ENCODE measurements around the gene VAV2. TPM values are rescaled to one million over a fixed set of nuclear protein-coding genes. Genes with fewer than 3 reads are reported as not detected.

The VAV2 gene
- 17.5 TPM for total RNA-seq

GRCh38 chr9:133991964-133992779 is at the start of gene VAV2:
VAV2 (minus strand) TSS chr9:133992324; CDS start chr9:133992278, 46 bp downstream.

GRCh38 chr9:134024828-134025605 is 32.9 kb upstream of the VAV2 start, which contains the start of gene BRD3OS:
BRD3OS (plus strand) TSS chr9:134025481; CDS start chr9:134026748, 1,267 bp downstream.

DNA sequence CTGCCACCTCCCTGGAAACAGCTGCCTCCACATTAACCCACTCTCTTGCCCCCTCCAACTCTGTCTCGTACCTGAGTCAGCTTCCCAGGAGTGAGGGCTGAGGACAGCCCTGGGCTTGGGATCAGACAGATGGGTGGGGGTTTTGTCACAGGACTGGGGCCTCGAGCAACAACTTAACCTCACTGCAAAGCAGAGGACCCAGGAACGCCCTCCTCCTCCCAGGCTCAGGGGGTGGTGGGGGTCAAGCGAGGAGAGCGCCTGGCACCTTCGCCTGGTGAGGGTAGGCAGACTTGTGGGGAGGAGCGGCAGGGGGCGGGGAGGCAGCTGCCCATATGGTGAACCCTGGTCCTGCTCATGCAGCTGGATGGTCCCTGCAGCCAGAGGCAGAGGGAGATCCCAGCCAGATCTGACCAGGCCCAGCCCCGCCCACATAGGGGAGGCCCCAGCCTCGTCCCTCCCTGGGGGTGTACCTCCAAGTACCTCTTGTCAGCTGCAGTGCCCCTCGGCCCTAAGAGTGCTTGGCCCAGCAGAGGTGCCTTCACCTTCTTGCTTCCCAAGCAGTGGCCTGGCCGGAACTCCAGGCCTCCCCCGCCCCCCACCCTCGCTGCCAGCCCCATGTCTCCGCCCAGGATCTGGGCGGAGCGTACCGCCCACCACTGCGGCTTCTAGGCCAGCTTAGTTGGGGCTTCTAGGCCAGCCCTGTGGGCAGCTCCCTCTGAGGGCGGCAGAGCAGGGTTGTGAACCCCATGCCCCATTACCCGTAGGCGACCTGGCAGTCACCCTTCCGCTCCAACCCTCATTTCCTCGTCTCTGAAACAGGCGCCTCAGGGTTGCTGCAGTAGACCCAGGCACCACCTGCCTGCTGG is 254.1 kb downstream of the VAV2 start, which contains the start of gene SARDH:
Gene SARDH (minus strand): TSS at position 579 of the 866 bp plus-strand sequence. CDS start 4,179 bp downstream, outside the sequence.

Other genes with a start within 250 kb of the VAV2 start
- gene BRD3OS, start 33.2 kb upstream of the VAV2 start, total RNA-seq: 35.3 TPM
- gene BRD3, start 75.7 kb upstream of the VAV2 start, total RNA-seq: 25.6 TPM
- gene WDR5, start 143.8 kb upstream of the VAV2 start, total RNA-seq: 25.6 TPM
- gene RNU6ATAC, start 172.2 kb upstream of the VAV2 start, total RNA-seq: not detected